ENCODE results near the gene SBK2. TPM values are rescaled to one million over a fixed set of nuclear protein-coding genes. Genes with fewer than 3 reads are reported as not detected.

The SBK2 gene
- total and polyA plus RNA-seq, 9 of the 15 experiments (the other 6 are each of a cell fraction or from before 2014, with no cell fraction given) = not detected

DNA sequence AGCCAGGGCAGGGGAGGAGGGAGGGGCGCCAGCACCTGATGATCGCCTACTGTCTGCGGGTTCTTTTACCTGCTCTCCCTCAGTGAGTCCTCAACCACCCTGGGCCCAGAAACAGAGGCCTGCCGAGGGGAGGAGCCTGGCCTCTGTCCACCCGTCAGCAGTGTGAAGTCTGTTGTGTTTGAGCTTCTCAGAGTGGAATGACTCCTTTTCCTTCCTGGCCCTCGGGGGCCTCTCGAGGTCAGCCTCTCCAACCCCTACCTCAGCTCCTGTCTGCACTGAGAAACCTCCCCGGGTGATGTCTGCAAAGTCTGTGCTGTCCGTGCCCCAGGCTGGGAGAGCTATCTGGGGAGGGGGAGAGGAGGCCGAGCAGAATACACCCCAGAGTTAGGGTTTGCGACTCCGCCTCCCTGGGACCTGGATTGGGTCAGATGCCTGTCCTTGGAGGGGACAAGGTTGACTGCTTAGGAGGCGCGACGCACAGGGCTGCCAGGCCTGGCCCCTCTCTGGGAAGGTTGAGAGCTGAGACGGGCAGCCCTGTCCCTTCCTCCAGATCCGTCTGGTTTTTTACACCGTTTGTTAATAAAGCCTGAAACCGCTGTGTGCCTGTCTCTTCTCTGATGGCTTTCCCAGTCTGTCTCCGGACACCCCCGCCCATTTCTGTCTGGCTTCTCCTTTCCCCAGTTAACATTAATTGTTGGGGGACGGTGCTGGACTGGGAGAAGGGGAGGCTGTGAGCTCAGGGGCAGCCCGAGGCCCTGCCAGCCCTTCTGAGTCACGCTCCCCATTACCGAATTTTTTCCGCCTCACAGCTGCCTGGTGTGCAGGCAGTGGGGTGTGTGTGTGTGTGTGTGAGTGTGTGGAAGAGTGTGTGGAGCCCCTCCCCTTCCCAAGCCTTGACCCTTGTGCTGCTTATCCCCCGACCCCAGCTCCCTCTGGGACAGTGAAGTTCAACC, 49.7 kb downstream of the SBK2 start (continued):
- no peak for TF ChIP-seq MBD1 (CRISPR knock-in tag; IDR thresholded peaks at IDR 0.05)
- no peak for TF ChIP-seq RBBP5 (IDR thresholded peaks at IDR 0.05; ENCODE audit: borderline replicate concordance, insufficient read depth, low read length, poor library complexity, severe bottlenecking)
- TF ChIP-seq PTRF (tag; IDR thresholded peaks at IDR 0.05) = no peak
- no peak for TF ChIP-seq E2F3 (CRISPR knock-in tag; IDR thresholded peaks at IDR 0.05)
- no peak for TF ChIP-seq CBX2 (IDR thresholded peaks at IDR 0.05; ENCODE audit: insufficient read depth, low read length, poor library complexity, severe bottlenecking)
- TF ChIP-seq GABPA (tag; conservative IDR thresholded peaks at IDR 0.05; ENCODE audit: low read depth) = no peak
- TF ChIP-seq, protein P1, sequence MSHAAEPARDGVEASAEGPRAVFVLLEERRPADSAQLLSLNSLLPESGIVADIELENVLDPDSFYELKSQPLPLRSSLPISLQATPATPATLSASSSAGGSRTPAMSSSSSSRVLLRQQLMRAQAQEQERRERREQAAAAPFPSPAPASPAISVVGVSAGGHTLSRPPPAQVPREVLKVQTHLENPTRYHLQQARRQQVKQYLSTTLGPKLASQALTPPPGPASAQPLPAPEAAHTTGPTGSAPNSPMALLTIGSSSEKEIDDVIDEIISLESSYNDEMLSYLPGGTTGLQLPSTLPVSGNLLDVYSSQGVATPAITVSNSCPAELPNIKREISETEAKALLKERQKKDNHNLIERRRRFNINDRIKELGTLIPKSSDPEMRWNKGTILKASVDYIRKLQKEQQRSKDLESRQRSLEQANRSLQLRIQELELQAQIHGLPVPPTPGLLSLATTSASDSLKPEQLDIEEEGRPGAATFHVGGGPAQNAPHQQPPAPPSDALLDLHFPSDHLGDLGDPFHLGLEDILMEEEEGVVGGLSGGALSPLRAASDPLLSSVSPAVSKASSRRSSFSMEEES (CRISPR knock-in tag; IDR thresholded peaks at IDR 0.05) = no peak
- no peak for TF ChIP-seq ZNF445 (CRISPR knock-in tag; IDR thresholded peaks at IDR 0.05; ENCODE audit: low read depth)
- peak; percentile 8; the same call in 1 of the 2 replicates for TF ChIP-seq ELF4 (CRISPR knock-in tag; IDR thresholded peaks at IDR 0.05)
- 0 out of 2 replicates have a peak, but pooled peaks have one; percentile 21 for TF ChIP-seq MTA1 (IDR thresholded peaks at IDR 0.05; ENCODE audit: borderline replicate concordance)
- TF ChIP-seq, protein P2, sequence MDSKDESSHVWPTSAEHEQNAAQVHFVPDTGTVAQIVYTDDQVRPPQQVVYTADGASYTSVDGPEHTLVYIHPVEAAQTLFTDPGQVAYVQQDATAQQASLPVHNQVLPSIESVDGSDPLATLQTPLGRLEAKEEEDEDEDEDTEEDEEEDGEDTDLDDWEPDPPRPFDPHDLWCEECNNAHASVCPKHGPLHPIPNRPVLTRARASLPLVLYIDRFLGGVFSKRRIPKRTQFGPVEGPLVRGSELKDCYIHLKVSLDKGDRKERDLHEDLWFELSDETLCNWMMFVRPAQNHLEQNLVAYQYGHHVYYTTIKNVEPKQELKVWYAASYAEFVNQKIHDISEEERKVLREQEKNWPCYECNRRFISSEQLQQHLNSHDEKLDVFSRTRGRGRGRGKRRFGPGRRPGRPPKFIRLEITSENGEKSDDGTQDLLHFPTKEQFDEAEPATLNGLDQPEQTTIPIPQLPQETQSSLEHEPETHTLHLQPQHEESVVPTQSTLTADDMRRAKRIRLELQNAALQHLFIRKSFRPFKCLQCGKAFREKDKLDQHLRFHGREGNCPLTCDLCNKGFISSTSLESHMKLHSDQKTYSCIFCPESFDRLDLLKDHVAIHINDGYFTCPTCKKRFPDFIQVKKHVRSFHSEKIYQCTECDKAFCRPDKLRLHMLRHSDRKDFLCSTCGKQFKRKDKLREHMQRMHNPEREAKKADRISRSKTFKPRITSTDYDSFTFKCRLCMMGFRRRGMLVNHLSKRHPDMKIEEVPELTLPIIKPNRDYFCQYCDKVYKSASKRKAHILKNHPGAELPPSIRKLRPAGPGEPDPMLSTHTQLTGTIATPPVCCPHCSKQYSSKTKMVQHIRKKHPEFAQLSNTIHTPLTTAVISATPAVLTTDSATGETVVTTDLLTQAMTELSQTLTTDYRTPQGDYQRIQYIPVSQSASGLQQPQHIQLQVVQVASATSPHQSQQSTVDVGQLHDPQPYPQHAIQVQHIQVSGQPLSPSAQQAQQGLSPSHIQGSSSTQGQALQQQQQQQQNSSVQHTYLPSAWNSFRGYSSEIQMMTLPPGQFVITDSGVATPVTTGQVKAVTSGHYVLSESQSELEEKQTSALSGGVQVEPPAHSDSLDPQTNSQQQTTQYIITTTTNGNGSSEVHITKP (IDR thresholded peaks at IDR 0.05; ENCODE audit: partially characterized antibody) = peak; percentile 11
- TF ChIP-seq NR2C2 (CRISPR knock-in tag; IDR thresholded peaks at IDR 0.05) = no peak
- TF ChIP-seq NR2C2 (tag; IDR thresholded peaks at IDR 0.05) = 0 out of 2 replicates have a peak, but pooled peaks have one; percentile 17
- TF ChIP-seq ZNF282 (CRISPR knock-in tag; IDR thresholded peaks at IDR 0.05) = no peak
- TF ChIP-seq PATZ1 (CRISPR knock-in tag; IDR thresholded peaks at IDR 0.05; ENCODE audit: borderline replicate concordance) = no peak
- no peak for TF ChIP-seq POU5F1 (IDR thresholded peaks at IDR 0.05; ENCODE audit: borderline replicate concordance, low read depth, low read length, partially characterized antibody)
- no peak for TF ChIP-seq FOXJ3 (CRISPR knock-in tag; IDR thresholded peaks at IDR 0.05)
